HG03571 (cell line): Measurements from ENCODE around the gene CALML3.

ENCODE experiments used
- ATAC-seq: cut with Tn5 transposase; IDR thresholded peaks from one replicate; pipeline ENCODE4 v1.9.1; 2021; ENCODE audit not compliant: unreplicated experiment

The CALML3 gene

GRCh38 chr10:5490698-5491464, 33.9 kb upstream of the CALML3 start:
- ATAC-seq: no peak

GRCh38 chr10:5491477-5491876, 33.3 kb upstream of the CALML3 start:
- ATAC-seq: no peak

- ATAC-seq: no peak
Observed at GRCh38 chr10:5492322-5492855, 32.4 kb upstream of the CALML3 start.

GRCh38 chr10:5492929-5493576, 31.7 kb upstream of the CALML3 start:
- no peak for ATAC-seq

GRCh38 chr10:5493691-5494090, 31.1 kb upstream of the CALML3 start:
- ATAC-seq: no peak

- ATAC-seq: no peak
Observed at GRCh38 chr10:5494611-5495010, 30.1 kb upstream of the CALML3 start.

GRCh38 chr10:5496261-5497250, 28.2 kb upstream of the CALML3 start:
- no peak for ATAC-seq

GRCh38 chr10:5497289-5497688, 27.5 kb upstream of the CALML3 start:
- ATAC-seq: no peak

- no peak for ATAC-seq
Observed at GRCh38 chr10:5497948-5498730, 26.6 kb upstream of the CALML3 start.

GRCh38 chr10:5498791-5499492, 25.8 kb upstream of the CALML3 start:
- no peak for ATAC-seq

GRCh38 chr10:5499493-5500140, 25.1 kb upstream of the CALML3 start, which contains the start of gene CALML5:
TSS of gene CALML5 (minus strand) at chr10:5499570. CDS start at chr10:5499438, 132 bp downstream.
- no peak for ATAC-seq

- ATAC-seq: no peak
Observed at GRCh38 chr10:5500162-5500670, 24.5 kb upstream of the CALML3 start.

- no peak for ATAC-seq
Observed at GRCh38 chr10:5500910-5501309, 23.9 kb upstream of the CALML3 start.

- no peak for ATAC-seq
Observed at GRCh38 chr10:5502061-5502521, 22.7 kb upstream of the CALML3 start.

- ATAC-seq: no peak
Observed at GRCh38 chr10:5502571-5503476, 21.9 kb upstream of the CALML3 start.

- no peak for ATAC-seq
Observed at GRCh38 chr10:5503477-5503835, 21.3 kb upstream of the CALML3 start.

GRCh38 chr10:5504146-5505072, 20.4 kb upstream of the CALML3 start:
- no peak for ATAC-seq
